Measurements from ENCODE around the gene MTHFD1L.
"Not testable (repeated sequence)": the region's sequence is repeated elsewhere in the genome, so short reads cannot be mapped to it uniquely, and the experiment has no call there.

Gene MTHFD1L

DNA sequence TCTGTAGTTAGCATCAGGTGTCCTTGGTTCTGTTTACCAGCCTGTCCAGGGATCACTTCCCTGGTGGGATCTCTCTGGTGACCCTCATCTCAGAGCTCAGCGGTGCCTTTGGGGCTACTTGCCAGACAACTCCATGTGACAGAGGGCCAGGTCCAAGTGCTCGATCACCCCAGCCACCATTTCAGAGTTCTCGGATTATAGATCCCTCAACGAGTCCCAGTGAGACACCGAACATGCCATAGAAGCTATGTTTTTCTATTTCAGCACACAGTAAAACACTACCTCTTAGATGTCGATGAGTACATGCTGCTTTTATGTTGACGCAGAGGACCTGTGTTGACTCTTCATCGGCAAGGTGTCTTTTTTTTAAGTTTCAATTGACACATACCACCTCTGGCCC, 204.1 kb downstream of the MTHFD1L start:
- no peak for DNase-seq (ENCODE audit: low spot score)

GRCh38 chr6:151070631-151071051, 205.1 kb downstream of the MTHFD1L start:
- no peak for DNase-seq (ENCODE audit: low spot score)

DNA sequence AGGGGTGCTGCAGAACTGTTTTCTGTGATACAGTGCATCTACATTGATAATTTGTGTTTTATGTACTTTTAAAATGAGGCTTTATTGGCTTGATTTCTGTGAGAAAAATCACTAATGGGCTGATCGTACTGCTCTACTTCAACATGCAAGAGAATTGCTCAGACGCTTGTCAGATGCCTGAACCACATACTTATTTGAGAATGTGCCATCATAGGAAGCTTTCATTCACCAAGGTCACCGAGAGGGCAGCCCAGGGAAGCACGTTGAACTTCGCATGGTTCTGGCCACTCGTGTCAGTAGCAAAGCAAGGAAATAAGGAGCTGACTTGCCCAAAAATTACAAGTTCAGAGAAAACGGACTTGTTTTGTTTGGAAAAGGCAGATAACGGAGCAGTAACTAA, 205.8 kb downstream of the MTHFD1L start:
- DNase-seq (ENCODE audit: low spot score): no peak

DNA sequence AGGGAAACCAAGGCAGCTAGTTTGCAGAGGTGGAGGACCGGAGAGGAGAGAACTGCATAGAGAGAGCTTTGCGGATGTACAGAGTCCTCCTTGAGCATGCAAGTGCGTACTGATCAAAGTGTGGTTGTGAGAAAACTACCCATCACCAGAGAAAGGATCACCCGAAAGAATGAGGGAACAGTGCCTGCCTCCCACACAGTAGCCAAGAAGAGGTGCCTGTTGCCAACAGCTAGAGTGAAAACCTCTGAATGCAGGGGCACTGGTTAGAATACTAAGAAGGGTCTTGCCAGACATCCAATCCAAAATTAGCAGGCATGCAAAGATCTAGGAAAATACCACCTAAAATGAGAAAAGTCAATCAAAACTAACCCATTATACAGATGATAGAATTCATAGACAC, 207.6 kb downstream of the MTHFD1L start:
- no peak for DNase-seq (ENCODE audit: low spot score)

GRCh38 chr6:151073701-151074100, 208.2 kb downstream of the MTHFD1L start:
- no peak for DNase-seq (ENCODE audit: low spot score)

GRCh38 chr6:151075005-151075404, 209.5 kb downstream of the MTHFD1L start:
- no peak for DNase-seq (ENCODE audit: low spot score)

DNA sequence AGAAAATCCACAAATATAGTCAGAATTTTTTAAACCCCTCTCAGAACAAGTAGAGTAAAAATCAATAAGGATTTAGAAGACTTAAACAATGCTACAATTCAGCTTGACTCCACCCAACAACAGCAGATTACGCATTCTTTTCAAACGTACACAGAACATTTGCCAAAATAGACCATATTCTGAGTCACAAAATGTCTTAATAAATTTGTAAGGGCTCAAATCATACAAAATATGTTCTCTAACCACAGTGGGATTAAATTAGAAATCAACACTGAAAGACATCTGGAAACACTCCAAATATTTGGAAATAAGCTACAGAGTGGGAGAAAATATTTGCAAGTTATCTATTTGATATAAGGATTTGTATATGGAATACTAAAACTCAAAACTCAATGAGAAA, 210.0 kb downstream of the MTHFD1L start:
- no peak for DNase-seq (ENCODE audit: low spot score)

- DNase-seq (ENCODE audit: low spot score): no peak
Measured at GRCh38 chr6:151075930-151076555, 210.5 kb downstream of the MTHFD1L start.

GRCh38 chr6:151078655-151079054, 213.2 kb downstream of the MTHFD1L start:
- DNase-seq (ENCODE audit: low spot score): no peak

- no peak for DNase-seq (ENCODE audit: low spot score)
Measured at GRCh38 chr6:151081656-151082055, 216.2 kb downstream of the MTHFD1L start.

DNA sequence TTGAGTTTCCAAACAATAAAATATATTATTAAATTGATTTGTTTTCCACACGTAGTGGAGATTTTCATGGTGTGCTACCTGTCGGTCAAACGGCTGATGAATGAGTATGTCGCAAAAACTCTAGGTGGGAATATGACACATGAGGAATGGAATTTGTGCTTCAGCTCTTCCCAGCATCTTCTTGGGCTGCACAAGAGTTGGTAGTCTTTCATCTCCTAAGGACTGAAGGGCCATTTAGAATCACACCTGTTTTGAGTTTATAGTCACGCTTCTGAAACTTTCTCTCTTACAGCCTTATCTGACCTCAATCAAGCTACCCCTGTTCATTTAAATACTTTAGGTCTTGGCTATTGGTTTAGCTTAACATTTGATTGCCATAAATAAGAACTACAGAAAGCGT, 216.6 kb downstream of the MTHFD1L start:
- DNase-seq (ENCODE audit: low spot score): no peak

DNA sequence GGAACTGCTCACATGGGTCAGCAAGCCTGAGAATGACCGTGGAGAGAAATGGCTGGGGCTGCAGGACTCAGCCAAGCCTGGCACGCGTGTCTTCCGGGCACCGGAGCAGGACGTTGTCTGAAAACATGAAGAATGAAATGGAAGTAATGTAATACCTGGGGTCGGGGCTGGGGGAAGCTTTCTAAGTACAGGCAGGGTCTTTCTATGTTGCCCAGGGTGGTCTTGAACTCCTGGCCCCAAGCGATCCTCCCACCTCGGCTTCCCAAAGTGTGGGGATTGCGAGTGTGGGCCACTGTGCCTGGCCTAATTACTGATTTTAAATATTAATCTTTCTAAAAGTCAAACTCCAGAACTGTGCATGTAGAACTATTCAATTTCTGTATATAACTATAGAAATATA, 218.8 kb downstream of the MTHFD1L start:
- no peak for DNase-seq (ENCODE audit: low spot score)

DNA sequence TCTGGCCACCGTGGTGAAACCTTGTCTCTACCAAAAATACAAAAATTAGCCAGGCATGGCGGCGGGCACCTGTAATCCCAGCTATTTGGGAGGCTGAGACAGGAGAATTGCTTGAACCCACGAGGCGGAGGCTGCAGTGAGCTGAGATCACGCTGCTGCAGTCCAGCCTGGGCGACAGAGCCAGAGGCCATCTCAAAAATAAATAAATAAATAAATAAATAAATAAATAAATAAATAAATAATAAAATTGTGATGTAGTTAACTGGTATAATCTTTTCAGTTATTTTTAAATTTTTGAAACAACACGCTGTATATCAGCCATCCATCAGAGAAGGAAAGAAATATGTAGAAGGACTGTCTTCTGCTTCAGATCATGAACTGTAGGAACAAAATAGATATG, 221.6 kb downstream of the MTHFD1L start:
- not testable (repeated sequence) for DNase-seq (ENCODE audit: low spot score)

GRCh38 chr6:151087861-151088598, 222.5 kb downstream of the MTHFD1L start:
- DNase-seq (ENCODE audit: low spot score): no peak

GRCh38 chr6:151088599-151088935, 223.1 kb downstream of the MTHFD1L start:
- DNase-seq (ENCODE audit: low spot score): no peak

DNA sequence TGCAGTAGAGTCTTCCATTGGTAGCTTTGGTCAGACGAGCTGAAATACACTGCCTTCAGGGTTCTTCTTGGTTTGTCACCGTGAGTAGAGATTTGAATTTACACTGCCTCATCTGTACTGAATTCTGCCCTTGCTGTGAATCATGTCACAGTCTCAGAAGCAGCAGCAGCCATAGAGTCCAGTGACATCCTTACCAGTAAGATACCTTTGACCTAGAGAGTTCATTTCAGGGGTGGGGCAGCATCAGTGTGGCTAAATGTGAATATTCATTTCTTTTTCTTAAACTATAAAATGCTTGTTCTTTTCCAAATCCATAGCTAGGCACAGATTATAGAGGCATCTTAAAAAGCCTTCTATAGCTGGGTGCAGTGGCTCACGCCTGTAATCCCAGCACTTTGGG, 223.5 kb downstream of the MTHFD1L start:
- no peak for DNase-seq (ENCODE audit: low spot score)

DNA sequence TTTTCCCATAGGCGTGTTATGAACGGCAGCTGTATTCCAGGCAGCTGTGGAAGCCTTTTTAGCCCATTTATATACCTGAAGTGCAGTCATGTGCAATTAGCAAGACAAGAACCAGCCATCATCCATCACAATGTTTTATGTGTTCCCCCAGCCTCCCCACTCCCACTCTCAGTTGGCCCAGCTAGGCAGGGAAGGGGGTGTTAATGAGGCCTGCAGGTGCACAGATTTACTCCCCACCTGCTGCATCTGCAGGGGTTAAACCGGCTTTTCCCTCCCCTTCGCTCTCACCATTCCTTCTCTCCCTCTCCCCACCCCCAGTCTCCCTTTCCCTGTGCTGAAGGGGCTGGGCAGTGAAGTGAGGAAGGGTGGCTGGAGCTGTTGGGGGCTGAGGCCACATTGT, 224.5 kb downstream of the MTHFD1L start:
- no peak for DNase-seq (ENCODE audit: low spot score)

- DNase-seq (ENCODE audit: low spot score): no peak
Measured at GRCh38 chr6:151091571-151091970, 226.1 kb downstream of the MTHFD1L start.

- peak; percentile 11 for DNase-seq (ENCODE audit: low spot score)
Measured at GRCh38 chr6:151092591-151092990, 227.1 kb downstream of the MTHFD1L start.

DNA sequence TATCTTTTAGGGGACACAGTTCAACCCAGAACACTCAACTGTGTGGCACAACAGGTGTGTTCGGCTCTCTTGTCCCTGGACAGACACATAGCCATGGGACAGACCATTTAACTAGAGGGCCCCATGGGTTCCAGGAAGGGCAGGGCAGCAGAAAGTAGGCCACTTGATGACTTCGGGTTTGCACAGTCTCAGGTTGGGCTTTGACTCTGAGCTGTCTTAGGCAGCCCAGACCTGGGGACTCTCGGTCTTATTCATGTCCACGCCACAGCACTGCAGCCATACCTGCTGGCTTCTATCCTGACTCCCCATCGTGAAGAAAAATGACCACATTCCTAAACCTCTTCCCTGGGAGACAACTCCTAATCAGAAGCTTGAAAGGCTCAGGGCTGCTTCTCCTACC, 228.2 kb downstream of the MTHFD1L start:
- no peak for DNase-seq (ENCODE audit: low spot score)

- DNase-seq (ENCODE audit: low spot score): no peak
Measured at GRCh38 chr6:151095538-151096254, 230.2 kb downstream of the MTHFD1L start.

DNA sequence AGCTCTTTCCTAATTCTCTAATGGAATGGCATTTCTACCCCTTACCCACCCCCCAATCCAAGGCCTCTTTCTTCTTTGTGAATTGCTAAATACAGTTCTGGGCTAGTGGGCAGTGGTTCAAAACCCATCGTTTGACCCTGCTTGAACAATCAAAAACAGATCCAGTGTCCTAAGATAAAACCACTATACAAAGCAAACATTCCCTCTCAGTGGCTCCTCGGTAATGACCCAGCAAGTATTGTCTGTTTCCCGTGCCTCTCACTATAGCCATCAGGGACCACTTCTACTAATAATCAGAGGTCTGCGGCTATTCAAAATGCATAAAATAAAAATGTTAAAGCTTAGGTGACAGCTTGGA, 230.7 kb downstream of the MTHFD1L start:
- no peak for DNase-seq (ENCODE audit: low spot score)
